Body of pancreas (tissue), 4 donors: ENCODE measurements around the gene ERG.

Source experiments
- CTCF ChIP-seq, 7 experiments: fragments of 450-650 bp in 4 of 7; fragments of 200-600 bp in 3 of 7; sonication (generic) in 3 of 7; IDR thresholded peaks; one replicate each; pipeline ENCODE4 v1.5.1; 2016 to 2019; ENCODE audit warnings: antibody characterized with exemption in 7 of 7
- POLR2A ChIP-seq, 3 donors: fragments of 450-650 bp; IDR thresholded peaks; one replicate each; pipeline ENCODE4 v1.6.1; 2016; ENCODE audit warnings: antibody characterized with exemption in 3 of 3, mild to moderate bottlenecking in 2 of 3

GRCh38 chr21:38468989-38469388 lies 29.3 kb downstream of the ERG start:
- TF ChIP-seq CTCF (IDR thresholded peaks at IDR 0.05) (no peak), POLR2A (IDR thresholded peaks at IDR 0.05) (no peak)
